Panc1 (cell line): ENCODE measurements around the gene ERVV-1.

Experiments used
- POLR2AphosphoS5 ChIP-seq: IDR thresholded peaks from 2 replicates; pipeline ENCODE4 v1.6.1; 2012; ENCODE audit warnings: mild to moderate bottlenecking, low read depth, low read length, moderate library complexity
- SIN3A ChIP-seq: IDR thresholded peaks from 2 replicates; pipeline ENCODE4 v1.6.1; 2012; ENCODE audit warnings: low read depth, mild to moderate bottlenecking, low read length, moderate library complexity, borderline replicate concordance; ENCODE audit not compliant: insufficient read depth
- TCF7L2 ChIP-seq: IDR thresholded peaks from 2 replicates; pipeline ENCODE4 v1.6.1; 2011; ENCODE audit warnings: mild to moderate bottlenecking, low read depth, low read length, inconsistent platforms
- TF ChIP-seq, protein P1 (sequence below): fragments of 450-650 bp; IDR thresholded peaks from 2 replicates; pipeline ENCODE4 v1.5.1; 2017; ENCODE audit warnings: mild to moderate bottlenecking
- TF ChIP-seq, protein P2 (sequence below), 2 experiments: IDR thresholded peaks; 2 replicates each; pipeline ENCODE4 v1.6.1; 2011 to 2012; ENCODE audit warnings: low read depth in 2 of 2, control low read depth in 1 of 2, low read length in 1 of 2, mild to moderate bottlenecking in 1 of 2, moderate library complexity in 1 of 2; ENCODE audit not compliant: insufficient read depth in 1 of 2

DNA sequence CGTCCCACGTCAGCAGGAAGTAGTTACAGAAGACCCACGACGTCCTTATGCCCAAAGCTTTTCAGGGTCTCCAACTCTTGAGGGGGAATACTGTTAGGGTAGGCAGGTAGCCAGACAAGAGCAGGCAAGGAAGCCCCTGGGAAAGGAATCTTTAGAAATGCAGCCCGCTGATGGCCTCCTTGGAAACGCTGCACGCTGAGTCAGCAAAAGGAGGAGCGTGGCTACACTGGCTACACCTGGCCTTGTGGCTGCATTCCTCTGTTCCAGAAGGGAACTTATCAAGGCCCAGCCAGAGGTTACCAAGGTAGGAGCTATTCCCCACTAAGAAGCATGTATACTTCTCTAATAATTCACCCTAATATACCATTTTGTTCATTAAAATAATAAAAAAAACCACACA, 2.0 kb downstream of the ERVV-1 start:
- TF ChIP-seq POLR2AphosphoS5 (no peak), SIN3A (no peak), TCF7L2 (no peak)
- TF ChIP-seq, protein P1, sequence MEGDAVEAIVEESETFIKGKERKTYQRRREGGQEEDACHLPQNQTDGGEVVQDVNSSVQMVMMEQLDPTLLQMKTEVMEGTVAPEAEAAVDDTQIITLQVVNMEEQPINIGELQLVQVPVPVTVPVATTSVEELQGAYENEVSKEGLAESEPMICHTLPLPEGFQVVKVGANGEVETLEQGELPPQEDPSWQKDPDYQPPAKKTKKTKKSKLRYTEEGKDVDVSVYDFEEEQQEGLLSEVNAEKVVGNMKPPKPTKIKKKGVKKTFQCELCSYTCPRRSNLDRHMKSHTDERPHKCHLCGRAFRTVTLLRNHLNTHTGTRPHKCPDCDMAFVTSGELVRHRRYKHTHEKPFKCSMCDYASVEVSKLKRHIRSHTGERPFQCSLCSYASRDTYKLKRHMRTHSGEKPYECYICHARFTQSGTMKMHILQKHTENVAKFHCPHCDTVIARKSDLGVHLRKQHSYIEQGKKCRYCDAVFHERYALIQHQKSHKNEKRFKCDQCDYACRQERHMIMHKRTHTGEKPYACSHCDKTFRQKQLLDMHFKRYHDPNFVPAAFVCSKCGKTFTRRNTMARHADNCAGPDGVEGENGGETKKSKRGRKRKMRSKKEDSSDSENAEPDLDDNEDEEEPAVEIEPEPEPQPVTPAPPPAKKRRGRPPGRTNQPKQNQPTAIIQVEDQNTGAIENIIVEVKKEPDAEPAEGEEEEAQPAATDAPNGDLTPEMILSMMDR = no peak
- TF ChIP-seq, protein P2, sequence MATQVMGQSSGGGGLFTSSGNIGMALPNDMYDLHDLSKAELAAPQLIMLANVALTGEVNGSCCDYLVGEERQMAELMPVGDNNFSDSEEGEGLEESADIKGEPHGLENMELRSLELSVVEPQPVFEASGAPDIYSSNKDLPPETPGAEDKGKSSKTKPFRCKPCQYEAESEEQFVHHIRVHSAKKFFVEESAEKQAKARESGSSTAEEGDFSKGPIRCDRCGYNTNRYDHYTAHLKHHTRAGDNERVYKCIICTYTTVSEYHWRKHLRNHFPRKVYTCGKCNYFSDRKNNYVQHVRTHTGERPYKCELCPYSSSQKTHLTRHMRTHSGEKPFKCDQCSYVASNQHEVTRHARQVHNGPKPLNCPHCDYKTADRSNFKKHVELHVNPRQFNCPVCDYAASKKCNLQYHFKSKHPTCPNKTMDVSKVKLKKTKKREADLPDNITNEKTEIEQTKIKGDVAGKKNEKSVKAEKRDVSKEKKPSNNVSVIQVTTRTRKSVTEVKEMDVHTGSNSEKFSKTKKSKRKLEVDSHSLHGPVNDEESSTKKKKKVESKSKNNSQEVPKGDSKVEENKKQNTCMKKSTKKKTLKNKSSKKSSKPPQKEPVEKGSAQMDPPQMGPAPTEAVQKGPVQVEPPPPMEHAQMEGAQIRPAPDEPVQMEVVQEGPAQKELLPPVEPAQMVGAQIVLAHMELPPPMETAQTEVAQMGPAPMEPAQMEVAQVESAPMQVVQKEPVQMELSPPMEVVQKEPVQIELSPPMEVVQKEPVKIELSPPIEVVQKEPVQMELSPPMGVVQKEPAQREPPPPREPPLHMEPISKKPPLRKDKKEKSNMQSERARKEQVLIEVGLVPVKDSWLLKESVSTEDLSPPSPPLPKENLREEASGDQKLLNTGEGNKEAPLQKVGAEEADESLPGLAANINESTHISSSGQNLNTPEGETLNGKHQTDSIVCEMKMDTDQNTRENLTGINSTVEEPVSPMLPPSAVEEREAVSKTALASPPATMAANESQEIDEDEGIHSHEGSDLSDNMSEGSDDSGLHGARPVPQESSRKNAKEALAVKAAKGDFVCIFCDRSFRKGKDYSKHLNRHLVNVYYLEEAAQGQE (IDR thresholded peaks at IDR 0.05; ENCODE audit: insufficient read depth in 1 of 2, low read depth in 2 of 2, low read length in 1 of 2) = no peak
